PFSK-1 (cell line): ENCODE results near the gene NCOA1.

ENCODE experiments used
- FOXP2 ChIP-seq: optimal IDR thresholded peaks from 2 replicates; pipeline ENCODE3; 2011; ENCODE audit warnings: borderline replicate concordance, control low read depth, inconsistent platforms; ENCODE audit not compliant: insufficient read depth; ENCODE audit errors: extremely low read length, extremely low read depth
- POLR2AphosphoS5 ChIP-seq: IDR thresholded peaks from 2 replicates; pipeline ENCODE4 v1.6.1; 2012; ENCODE audit warnings: low read depth, mild to moderate bottlenecking, control low read depth, low read length, moderate library complexity
- REST ChIP-seq, 2 experiments: IDR thresholded peaks; 2 replicates each; pipeline versions ENCODE4 v1.6.1 to v1.8.0; 2011 to 2012; ENCODE audit warnings: low read depth in 2 of 2, low read length in 2 of 2, control low read depth in 1 of 2, inconsistent platforms in 1 of 2, mild to moderate bottlenecking in 1 of 2, moderate library complexity in 1 of 2; ENCODE audit not compliant: insufficient read depth in 1 of 2
- SIN3A ChIP-seq: IDR thresholded peaks from 2 replicates; pipeline ENCODE4 v1.6.1; 2012; ENCODE audit warnings: mild to moderate bottlenecking, low read length, moderate library complexity, borderline replicate concordance; ENCODE audit not compliant: insufficient read depth

GRCh38 chr2:24611631-24612030, 120.6 kb downstream of the NCOA1 start:
- TF ChIP-seq SIN3A = no peak
- no peak for TF ChIP-seq REST (IDR thresholded peaks at IDR 0.05; ENCODE audit: insufficient read depth in 1 of 2, low read depth in 2 of 2, low read length in 2 of 2)
- no peak for TF ChIP-seq POLR2AphosphoS5
- TF ChIP-seq FOXP2 = no peak
